IMR-90 (cell line): ENCODE data around the gene SARM1. TPM values are rescaled to one million over a fixed set of nuclear protein-coding genes. Genes with fewer than 3 reads are reported as not detected.

Source experiments
- ATAC-seq: fragments of 200-7000 bp; cut with Tn5 transposase; 2 replicates; pipeline ENCODE4 v1.9.1; 2020; ENCODE audit warnings: low read depth, mild to moderate bottlenecking, moderate library complexity
- BruUV-seq: library from RNA; stranded (reverse); fragments of 400-500 nt; replicated peaks from 2 replicates; lab custom pipeline; 2021; lab: Mats Ljungman, UMichigan
- CTCF ChIA-PET: fragments of 300-600 bp; formaldehyde crosslinking; extraction: SDS; loops from one replicate; lab custom pipeline; 2021; ENCODE audit warnings: antibody characterized with exemption; lab: Yijun Ruan, JAX
- POLR2A ChIA-PET: fragments of 300-600 bp; sonication (Branson Sonifier 250); formaldehyde crosslinking; loops from one replicate; lab custom pipeline; 2022; ENCODE audit warnings: antibody characterized with exemption; ENCODE audit not compliant: unreplicated experiment; lab: Charles Lee
- DNase-seq: peaks from one replicate; pipeline ENCODE4 v3.0.0; 2013
- H2AFZ ChIP-seq: replicated peaks from 2 replicates; pipeline ENCODE3; 2013; ENCODE audit warnings: low read length, mild to moderate bottlenecking; ENCODE audit not compliant: poor library complexity
- H2AK5ac ChIP-seq: 2 replicates; pipeline ENCODE4 v1.6.1; 2013; ENCODE audit warnings: low read depth, low read length, inconsistent platforms
- H2AK9ac ChIP-seq: replicated peaks from 2 replicates; pipeline ENCODE3; 2013; ENCODE audit warnings: mild to moderate bottlenecking, low read depth, low read length, moderate library complexity; ENCODE audit not compliant: poor library complexity
- H2BK120ac ChIP-seq: 2 replicates; pipeline ENCODE4 v1.6.1; 2013; ENCODE audit warnings: low read depth, low read length, inconsistent platforms
- H2BK15ac ChIP-seq: 3 replicates; pipeline ENCODE4 v1.6.1; 2013; ENCODE audit warnings: low read depth, low read length, inconsistent platforms
- H2BK20ac ChIP-seq: 2 replicates; pipeline ENCODE4 v1.6.1; 2013; ENCODE audit warnings: low read depth, mild to moderate bottlenecking, inconsistent platforms, low read length, moderate library complexity
- H2BK5ac ChIP-seq: 2 replicates; pipeline ENCODE4 v1.6.1; 2013; ENCODE audit warnings: mild to moderate bottlenecking, low read depth, low read length, inconsistent platforms; ENCODE audit not compliant: poor library complexity, severe bottlenecking
- H3K14ac ChIP-seq: replicated peaks from 2 replicates; pipeline ENCODE4 v1.6.1; 2013; ENCODE audit warnings: low read depth, low read length, inconsistent platforms
- H3K18ac ChIP-seq: 2 replicates; pipeline ENCODE4 v1.6.1; 2013; ENCODE audit warnings: low read depth, low read length, control low read depth
- H3K23ac ChIP-seq: 2 replicates; pipeline ENCODE4 v1.6.1; 2013; ENCODE audit warnings: low read depth, low read length, inconsistent platforms
- H3K27ac ChIP-seq: 2 replicates; pipeline ENCODE4 v1.5.1; 2013; ENCODE audit warnings: mild to moderate bottlenecking, control low read depth, low read length; ENCODE audit not compliant: insufficient read depth
- H3K27me3 ChIP-seq: 2 replicates; pipeline ENCODE4 v1.6.1; 2013; ENCODE audit warnings: low read length; ENCODE audit not compliant: control insufficient read depth, insufficient read depth
- H3K36me3 ChIP-seq: 2 replicates; pipeline ENCODE4 v1.6.1; 2013; ENCODE audit warnings: low read length, mixed read lengths; ENCODE audit not compliant: control insufficient read depth, insufficient read depth
- H3K4ac ChIP-seq: 2 replicates; pipeline ENCODE4 v1.6.1; 2013; ENCODE audit warnings: low read depth, low read length, inconsistent platforms
- H3K4me1 ChIP-seq: 2 replicates; pipeline ENCODE4 v1.6.1; 2013; ENCODE audit warnings: low read length, mixed read lengths; ENCODE audit not compliant: control insufficient read depth, insufficient read depth
- H3K4me2 ChIP-seq: 2 replicates; pipeline ENCODE4 v1.6.1; 2013; ENCODE audit warnings: low read depth, mild to moderate bottlenecking, control low read depth, low read length, moderate library complexity
- H3K4me3 ChIP-seq: 2 replicates; pipeline ENCODE4 v1.5.1; 2013; ENCODE audit warnings: low read depth, mild to moderate bottlenecking, control low read depth, low read length, moderate library complexity; ENCODE audit not compliant: insufficient read depth
- H3K56ac ChIP-seq: 2 replicates; pipeline ENCODE4 v1.6.1; 2013; ENCODE audit warnings: low read length, inconsistent platforms; ENCODE audit not compliant: insufficient read depth; ENCODE audit errors: extremely low read depth
- H3K79me1 ChIP-seq, 2 experiments: 2 replicates each; pipeline ENCODE4 v1.6.1; 2013; ENCODE audit warnings: low read length in 2 of 2, inconsistent platforms in 1 of 2, low read depth in 1 of 2
- H3K9ac ChIP-seq: 2 replicates; pipeline ENCODE4 v1.6.1; 2013; ENCODE audit warnings: low read depth, low read length, control low read depth
- H3K9me1 ChIP-seq: 2 replicates; pipeline ENCODE4 v1.6.1; 2013; ENCODE audit warnings: low read length, inconsistent platforms; ENCODE audit not compliant: insufficient read depth
- H3K9me3 ChIP-seq: 2 replicates; pipeline ENCODE4 v1.6.1; 2013; ENCODE audit warnings: low read length; ENCODE audit not compliant: control insufficient read depth, insufficient read depth
- H4K20me1 ChIP-seq: 2 replicates; pipeline ENCODE4 v1.6.1; 2013; ENCODE audit warnings: low read length, inconsistent platforms; ENCODE audit not compliant: insufficient read depth
- H4K5ac ChIP-seq: 2 replicates; pipeline ENCODE4 v1.6.1; 2013; ENCODE audit warnings: mild to moderate bottlenecking, low read depth, low read length, control low read depth
- H4K8ac ChIP-seq, 2 experiments: 2 replicates each; pipeline ENCODE4 v1.6.1; 2013; ENCODE audit warnings: low read depth in 2 of 2, low read length in 2 of 2, control low read depth in 1 of 2, inconsistent platforms in 1 of 2
- H4K91ac ChIP-seq: 2 replicates; pipeline ENCODE4 v1.6.1; 2013; ENCODE audit warnings: low read depth, low read length, inconsistent platforms; ENCODE audit not compliant: insufficient read depth
- CHD1 ChIP-seq: IDR thresholded peaks from 2 replicates; pipeline ENCODE4 v1.6.1; 2012; ENCODE audit warnings: low read depth, low read length, improper control_type of control experiment
- MAFK ChIP-seq: IDR thresholded peaks from 2 replicates; pipeline ENCODE4 v1.6.1; 2012; ENCODE audit warnings: low read depth, low read length, improper control_type of control experiment
- MXI1 ChIP-seq: IDR thresholded peaks from 2 replicates; pipeline ENCODE4 v1.6.1; 2012; ENCODE audit warnings: low read depth, mild to moderate bottlenecking, low read length, moderate library complexity, borderline replicate concordance
- RCOR1 ChIP-seq: IDR thresholded peaks from 2 replicates; pipeline ENCODE4 v1.6.1; 2012; ENCODE audit warnings: mild to moderate bottlenecking, low read length, improper control_type of control experiment; ENCODE audit not compliant: insufficient replicate concordance
- WGBS, 2 experiments: methylation state at CpG; one replicate each; pipeline versions ENCODE4 v1.1.5 to v1.1.7; 2013; ENCODE audit warnings: missing lambda C conversion rate in 2 of 2; ENCODE audit not compliant: insufficient read length in 1 of 2; ENCODE audit errors: extremely low coverage in 2 of 2; 5-methylcytosine and 5-hydroxymethylcytosine counted together
- dilution Hi-C: fragments of 300-500 bp; cut with HindIII; formaldehyde crosslinking; loops from one replicate; pipeline ENCODE4 v1.14.3; 2018; ENCODE audit warnings: low sequenced_read_pairs; ENCODE audit not compliant: unreplicated experiment
- in situ Hi-C: fragments of 300-500 bp; cut with MboI; formaldehyde crosslinking; loops from 3 replicates; pipeline ENCODE4 v1.14.3; 2019; ENCODE audit warnings: low sequenced_read_pairs, inconsistent platforms, mixed read lengths
- intact Hi-C: fragments of 100-400 bp; cut with micrococcal nuclease; formaldehyde crosslinking; loops from 2 replicates; pipeline ENCODE4 v1.10.0; 2022
- polyA plus RNA-seq, 3 experiments: library from polyadenylated mRNA; depleted of rRNA; stranded (reverse); fragments of >200 nt; gene quantifications; 2 replicates each; pipeline ENCODE4 v1.2.3, GENCODE V29; 2012; ENCODE audit warnings: low replicate concordance in 1 of 3
- total RNA-seq: library from RNA; depleted of rRNA; stranded (reverse); fragments of >200 nt; gene quantifications from 2 replicates; pipeline ENCODE4 v1.2.3, GENCODE V29; 2012
- TF ChIP-seq, protein P1 (sequence below): conservative IDR thresholded peaks from 2 replicates; pipeline ENCODE4 v1.5.1; 2012; ENCODE audit warnings: mild to moderate bottlenecking, low read depth, low read length, improper control_type of control experiment

The SARM1 gene
- total and polyA plus RNA-seq, 2 of the 4 experiments (the other 2 are of a cell fraction), result 3.4 to 11.4 TPM

DNA sequence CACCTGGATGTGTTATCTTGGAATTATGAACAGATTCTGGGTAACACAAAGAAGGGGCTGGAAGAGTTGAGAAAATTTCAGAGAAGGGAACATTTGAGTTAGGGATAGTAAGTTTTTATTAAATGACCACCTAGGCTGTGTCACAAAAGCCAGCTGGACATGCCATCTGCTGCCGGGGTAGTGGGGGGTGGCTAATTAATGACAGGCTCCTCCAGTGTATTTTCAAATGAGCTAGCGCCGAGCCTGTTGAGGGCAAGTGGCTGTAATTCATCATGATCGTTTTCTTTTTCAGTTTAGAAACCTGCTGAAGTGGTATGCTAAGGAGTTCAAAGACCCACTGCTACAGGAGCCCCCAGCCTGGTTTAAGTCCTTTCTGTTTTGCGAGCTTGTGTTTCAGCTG, 46.3 kb upstream of the SARM1 start:
- H4K91ac ChIP-seq, result no peak overlapping the region
- H3K27me3 ChIP-seq, result no peaks in the 10 kb centered on the region
- peaks cover 16% of the 10 kb centered on the region for H3K36me3 ChIP-seq
- H3K4me1 ChIP-seq, result peaks cover 7% of the 10 kb centered on the region; the same call in 1 of the 2 replicates
- no peak overlapping the region for H2BK5ac ChIP-seq
- no peak overlapping the region for H2BK120ac ChIP-seq
- no peak overlapping the region for H3K4ac ChIP-seq
- H3K18ac ChIP-seq, result no peak overlapping the region
- H3K4me3 ChIP-seq, result no peak overlapping the region
- H4K5ac ChIP-seq, result no peak overlapping the region
- TF ChIP-seq CHD1, result no peak
- TF ChIP-seq MXI1, result no peak
- TF ChIP-seq, protein P1, sequence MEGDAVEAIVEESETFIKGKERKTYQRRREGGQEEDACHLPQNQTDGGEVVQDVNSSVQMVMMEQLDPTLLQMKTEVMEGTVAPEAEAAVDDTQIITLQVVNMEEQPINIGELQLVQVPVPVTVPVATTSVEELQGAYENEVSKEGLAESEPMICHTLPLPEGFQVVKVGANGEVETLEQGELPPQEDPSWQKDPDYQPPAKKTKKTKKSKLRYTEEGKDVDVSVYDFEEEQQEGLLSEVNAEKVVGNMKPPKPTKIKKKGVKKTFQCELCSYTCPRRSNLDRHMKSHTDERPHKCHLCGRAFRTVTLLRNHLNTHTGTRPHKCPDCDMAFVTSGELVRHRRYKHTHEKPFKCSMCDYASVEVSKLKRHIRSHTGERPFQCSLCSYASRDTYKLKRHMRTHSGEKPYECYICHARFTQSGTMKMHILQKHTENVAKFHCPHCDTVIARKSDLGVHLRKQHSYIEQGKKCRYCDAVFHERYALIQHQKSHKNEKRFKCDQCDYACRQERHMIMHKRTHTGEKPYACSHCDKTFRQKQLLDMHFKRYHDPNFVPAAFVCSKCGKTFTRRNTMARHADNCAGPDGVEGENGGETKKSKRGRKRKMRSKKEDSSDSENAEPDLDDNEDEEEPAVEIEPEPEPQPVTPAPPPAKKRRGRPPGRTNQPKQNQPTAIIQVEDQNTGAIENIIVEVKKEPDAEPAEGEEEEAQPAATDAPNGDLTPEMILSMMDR, result no peak
- TF ChIP-seq MAFK, result no peak
- TF ChIP-seq RCOR1, result no peak
- H4K20me1 ChIP-seq, result no peaks in the 10 kb centered on the region
- dilution Hi-C loops, result no loop called here
- H2BK20ac ChIP-seq, result no peak overlapping the region
- DNase-seq, result no peak
- no peaks in the 10 kb centered on the region for H3K9me3 ChIP-seq
- POLR2A ChIA-PET, result no interaction called here
- H3K27ac ChIP-seq, result no peak overlapping the region
- no peak overlapping the region for H3K56ac ChIP-seq
- BruUV-seq, result no TSS peak
- H3K79me1 ChIP-seq, result peaks cover 23 to 31% of the 10 kb centered on the region in 2 experiments; a peak in 3 of 4 replicates
- no peak overlapping the region for H3K23ac ChIP-seq
- H3K4me2 ChIP-seq, result no peak overlapping the region
- no peak overlapping the region for H2AFZ ChIP-seq
- H2AK5ac ChIP-seq, result no peak overlapping the region
- H3K9ac ChIP-seq, result no peak overlapping the region
- H2BK15ac ChIP-seq, result no peak overlapping the region
- no peak overlapping the region for H4K8ac ChIP-seq
- no peak overlapping the region for H2AK9ac ChIP-seq
- WGBS, 2 experiments, result no CpG with 5 or more reads among the region's 5 CpGs
- intact Hi-C loops, result loop anchor here (10.0 kb wide), 1 partner anchor 520 kb away; the partner anchor contains the start of gene NOS2
- no peak overlapping the region for H3K14ac ChIP-seq
- ATAC-seq, result no peak
- no peaks in the 10 kb centered on the region; the same call in 1 of the 2 replicates for H3K9me1 ChIP-seq
- in situ Hi-C loops, result loop anchor here (10.0 to 25.0 kb wide), 2 partner anchors 280 to 788 kb away; partner anchors contain the start of gene NLK
- CTCF ChIA-PET, result no interaction called here
